ENCODE data around the gene ZNF441. TPM values are rescaled to one million over a fixed set of nuclear protein-coding genes. Genes with fewer than 3 reads are reported as not detected.

ZNF441 gene
- total and polyA plus RNA-seq, 2 of the 4 experiments (the other 2 are of a cell fraction) = 2.8 to 9.7 TPM

DNA sequence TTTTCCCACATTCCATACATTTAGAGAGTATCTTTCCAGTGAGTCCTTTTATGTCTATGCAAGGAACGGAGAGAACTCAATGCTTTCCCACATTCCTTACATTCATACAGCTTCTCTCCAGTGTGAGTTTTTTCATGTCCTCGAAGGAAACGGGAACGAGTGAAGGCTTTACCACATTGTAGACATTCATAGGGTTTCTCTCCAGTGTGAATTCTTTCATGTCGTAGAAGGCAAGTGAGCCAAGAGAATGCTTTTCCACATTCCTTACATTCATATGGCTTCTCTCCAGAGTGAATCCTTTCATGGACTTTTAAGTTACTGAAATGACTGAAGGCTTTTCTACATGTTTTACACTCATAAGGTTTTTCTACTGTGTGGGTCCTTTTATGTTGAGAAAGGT, 45.1 kb upstream of the ZNF441 start:
- Histone ChIP-seq H3K14ac (replicated peaks; ENCODE audit: low read depth, low read length) (no peak overlapping the region), H3K4ac (ENCODE audit: low read depth, low read length) (no peak overlapping the region), H3K36me3 (ENCODE audit: control insufficient read depth, insufficient read depth, low read length) (peaks cover 35% of the 10 kb centered on the region), H3K4me1 (ENCODE audit: control insufficient read depth, insufficient read depth, low read length) (no peaks in the 10 kb centered on the region), H3K27me3 (ENCODE audit: control insufficient read depth, insufficient read depth, low read length) (no peaks in the 10 kb centered on the region), H3K9ac (ENCODE audit: low read depth, low read length) (no peak overlapping the region), H3K9me3 (ENCODE audit: control insufficient read depth, insufficient read depth, low read length) (peaks cover 50% of the 10 kb centered on the region), H3K9me1 (ENCODE audit: insufficient read depth, low read length) (no peaks in the 10 kb centered on the region), H3K18ac (ENCODE audit: low read depth, low read length) (no peak overlapping the region), H3K27ac (ENCODE audit: insufficient read depth, low read length) (no peak overlapping the region), H2BK15ac (ENCODE audit: low read depth, low read length) (no peak overlapping the region), H2AK5ac (ENCODE audit: low read depth, low read length) (no peak overlapping the region), H3K23ac (ENCODE audit: low read depth, low read length) (no peak overlapping the region), H4K20me1 (ENCODE audit: insufficient read depth, low read length) (no peaks in the 10 kb centered on the region), H2BK120ac (ENCODE audit: low read depth, low read length) (no peak overlapping the region), H3K56ac (ENCODE audit: extremely low read depth, insufficient read depth, low read length) (no peak overlapping the region), H2BK5ac (ENCODE audit: low read depth, low read length, poor library complexity, severe bottlenecking) (no peak overlapping the region), H2BK20ac (ENCODE audit: low read depth, low read length) (no peak overlapping the region), H2AFZ (replicated peaks; ENCODE audit: low read length, poor library complexity) (no peak overlapping the region), H2AK9ac (replicated peaks; ENCODE audit: low read depth, low read length, poor library complexity) (no peak overlapping the region), H3K79me1 (ENCODE audit: low read depth in 1 of 2, low read length in 2 of 2) (peaks cover 0 to 19% of the 10 kb centered on the region in 2 experiments; a peak in 1 of 4 replicates), H4K91ac (ENCODE audit: insufficient read depth, low read depth, low read length) (no peak overlapping the region), H4K8ac (ENCODE audit: low read depth in 2 of 2, low read length in 2 of 2) (no peak overlapping the region), H4K5ac (ENCODE audit: low read depth, low read length) (no peak overlapping the region), H3K4me2 (ENCODE audit: low read depth, low read length) (no peak overlapping the region), H3K4me3 (ENCODE audit: insufficient read depth, low read depth, low read length) (no peak overlapping the region)
- dilution Hi-C loops (cut with HindIII; ENCODE audit: low sequenced_read_pairs, unreplicated experiment) = no loop called here
- BruUV-seq (replicated peaks) = no TSS peak
- ATAC-seq (ENCODE audit: low read depth) = no peak
- POLR2A ChIA-PET (ENCODE audit: unreplicated experiment) = no interaction called here
- DNase-seq = no peak
- in situ Hi-C loops (cut with MboI; ENCODE audit: low sequenced_read_pairs) = no loop called here
- TF ChIP-seq RCOR1 (IDR thresholded peaks at IDR 0.05; ENCODE audit: insufficient replicate concordance, low read length) = no peak
- no peak for TF ChIP-seq CEBPB (IDR thresholded peaks at IDR 0.05; ENCODE audit: low read depth, low read length)
- TF ChIP-seq CHD1 (IDR thresholded peaks at IDR 0.05; ENCODE audit: low read depth, low read length) = no peak
- CTCF ChIA-PET = no interaction called here
- intact Hi-C loops (cut with micrococcal nuclease) = no loop called here
- no CpG with 5 or more reads among the region's 5 CpGs for WGBS, 2 experiments (ENCODE audit: extremely low coverage in 2 of 2, insufficient read length in 1 of 2)
